ENCODE measurements around the gene DNAJC4.
"Not testable (repeated sequence)": the region's sequence is repeated elsewhere in the genome, so short reads cannot be mapped to it uniquely, and the experiment has no call there.

The DNAJC4 gene

GRCh38 chr11:64246621-64246870 is 16.2 kb downstream of the DNAJC4 start:
- DNase-seq = not testable (repeated sequence)

GRCh38 chr11:64246871-64247728 is 16.8 kb downstream of the DNAJC4 start, which contains the start of gene PPP1R14B:
PPP1R14B (minus strand) TSS chr11:64246943; CDS start chr11:64246673, 270 bp downstream.
- DNase-seq = peak; percentile 54 to 66

- no peak for DNase-seq
Measured at GRCh38 chr11:64247729-64248531, 17.6 kb downstream of the DNAJC4 start.

GRCh38 chr11:64248578-64248977 is 18.2 kb downstream of the DNAJC4 start:
- DNase-seq = no peak

- no peak for DNase-seq
Measured at GRCh38 chr11:64249038-64249437, 18.7 kb downstream of the DNAJC4 start.

- DNase-seq = no peak
Measured at GRCh38 chr11:64249563-64250414, 19.4 kb downstream of the DNAJC4 start.

GRCh38 chr11:64250415-64251015 is 20.2 kb downstream of the DNAJC4 start:
- no peak for DNase-seq

- DNase-seq = peak in 1 of 2 donors; percentile 53
Measured at GRCh38 chr11:64251016-64251752, 20.8 kb downstream of the DNAJC4 start, which contains the start of gene PLCB3. PLCB3 (plus strand) TSS chr11:64251530; CDS start chr11:64251650, 120 bp downstream.

- no peak for DNase-seq
Measured at GRCh38 chr11:64251753-64252002, 21.3 kb downstream of the DNAJC4 start.

- no peak for DNase-seq
Measured at GRCh38 chr11:64252003-64252872, 21.9 kb downstream of the DNAJC4 start.

GRCh38 chr11:64253043-64253442 is 22.7 kb downstream of the DNAJC4 start:
- DNase-seq = no peak

GRCh38 chr11:64253481-64253880 is 23.1 kb downstream of the DNAJC4 start:
- DNase-seq = no peak

- no peak for DNase-seq
Measured at GRCh38 chr11:64254326-64254725, 24.0 kb downstream of the DNAJC4 start.

- DNase-seq = no peak
Measured at GRCh38 chr11:64255135-64256128, 25.1 kb downstream of the DNAJC4 start.

GRCh38 chr11:64256300-64256699 is 26.0 kb downstream of the DNAJC4 start:
- no peak for DNase-seq

- DNase-seq = no peak
Measured at GRCh38 chr11:64258356-64258755, 28.0 kb downstream of the DNAJC4 start.

GRCh38 chr11:64258946-64259532 is 28.7 kb downstream of the DNAJC4 start:
- no peak for DNase-seq

GRCh38 chr11:64259533-64260067 is 29.3 kb downstream of the DNAJC4 start:
- no peak for DNase-seq

GRCh38 chr11:64260147-64260708 is 29.9 kb downstream of the DNAJC4 start:
- DNase-seq = no peak

Data from bone marrow (tissue), 2 donors.